Stimulated activated CD4-positive, alpha-beta T cell treated with anti-CD3 and anti-CD28 coated beads, Interleukin-4, amount 100 ng/mL, for 1 hour (primary cell): Measurements from ENCODE around the gene GALNT14.
A peak's percentile ranks its signal among the peaks of the same experiment; 100 is the strongest.

Source experiments
- DNase-seq: peaks from one replicate; pipeline ENCODE4 v3.0.0-alpha.2; 2020

Gene GALNT14

GRCh38 chr2:30880516-30880915 lies 257.7 kb downstream of the GALNT14 start:
- DNase-seq, result no peak

- DNase-seq, result no peak
Observed at GRCh38 chr2:30877833-30878232, 260.4 kb downstream of the GALNT14 start.

DNA sequence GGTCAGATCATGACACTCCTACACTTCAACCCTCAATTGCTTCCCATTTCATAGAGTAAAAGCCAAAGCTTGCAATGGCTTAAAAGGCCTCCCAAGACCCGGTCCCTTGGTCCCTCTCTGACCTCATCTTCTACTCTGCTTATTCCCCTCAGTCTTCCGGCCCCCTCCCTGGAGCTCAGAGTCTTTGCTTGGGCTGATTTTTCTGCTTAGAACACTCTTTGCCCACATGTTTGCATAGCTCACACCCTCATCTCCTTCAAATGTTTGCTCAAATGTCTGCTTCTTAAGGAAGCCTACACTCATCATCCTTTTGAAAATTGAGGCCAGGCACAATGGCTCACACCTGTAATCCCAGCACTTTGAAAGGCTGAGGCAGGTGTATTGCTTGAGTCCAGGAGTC lies 265.4 kb downstream of the GALNT14 start:
- no peak for DNase-seq

DNA sequence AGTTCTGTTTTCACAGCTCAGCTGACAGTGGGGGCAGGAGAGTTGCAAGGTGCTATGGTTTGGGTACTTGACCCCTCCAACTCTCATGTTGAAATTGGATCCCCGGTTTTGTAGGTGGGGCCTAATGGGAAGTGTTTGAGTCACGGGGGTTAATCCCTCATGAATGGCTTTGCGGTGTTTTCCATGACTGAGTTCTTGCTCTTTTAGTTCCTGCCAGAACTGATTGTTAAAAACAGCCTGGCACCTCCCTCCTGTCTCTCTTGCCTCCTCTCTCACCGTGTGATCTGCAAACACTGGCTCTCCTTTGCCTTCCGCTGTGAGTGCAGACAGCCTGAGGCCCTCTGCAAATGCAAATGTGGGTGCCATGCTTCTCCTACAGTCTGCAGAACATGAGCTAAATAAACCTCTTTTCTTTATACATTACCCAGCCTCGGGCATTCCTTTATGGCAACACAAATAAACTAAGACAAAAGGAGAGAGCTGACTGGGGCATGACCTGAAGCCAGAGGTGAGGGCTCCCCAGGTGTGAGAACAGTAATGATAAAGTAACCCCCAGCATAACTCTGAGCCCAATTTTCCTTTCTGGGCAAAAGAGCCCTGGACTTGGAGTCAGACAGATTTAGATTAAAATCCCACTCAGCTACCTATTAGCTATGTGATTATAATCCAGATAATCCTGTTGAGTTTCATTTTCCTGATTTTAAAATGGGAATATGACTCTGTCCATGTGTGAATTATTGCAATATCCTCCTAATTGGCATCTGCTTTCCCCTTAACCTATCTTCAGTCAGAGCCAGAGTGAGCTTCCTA lies 266.1 kb downstream of the GALNT14 start:
- DNase-seq, result no peak

GRCh38 chr2:30871440-30871839 lies 266.8 kb downstream of the GALNT14 start:
- no peak for DNase-seq

GRCh38 chr2:30869988-30870387 lies 268.3 kb downstream of the GALNT14 start:
- no peak for DNase-seq

DNA sequence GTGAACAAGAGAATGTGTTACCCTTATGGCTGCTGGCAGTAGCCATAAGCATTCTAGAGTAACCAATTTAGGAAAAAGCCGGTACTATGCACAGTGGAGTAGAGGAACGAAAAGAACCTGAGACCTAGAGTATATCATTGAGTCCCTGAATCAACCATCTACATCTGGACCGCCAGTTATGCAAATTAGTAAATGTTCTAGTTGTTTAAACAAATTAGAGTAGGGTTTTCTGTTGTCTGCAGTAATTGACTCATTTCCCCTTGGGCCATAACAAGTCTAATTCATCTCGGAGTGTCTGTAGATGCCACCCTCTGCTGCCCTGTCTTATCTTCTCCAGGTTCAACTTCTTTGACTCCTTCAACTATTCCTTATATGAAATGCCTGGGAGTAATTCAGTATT lies 270.9 kb downstream of the GALNT14 start:
- no peak for DNase-seq

DNA sequence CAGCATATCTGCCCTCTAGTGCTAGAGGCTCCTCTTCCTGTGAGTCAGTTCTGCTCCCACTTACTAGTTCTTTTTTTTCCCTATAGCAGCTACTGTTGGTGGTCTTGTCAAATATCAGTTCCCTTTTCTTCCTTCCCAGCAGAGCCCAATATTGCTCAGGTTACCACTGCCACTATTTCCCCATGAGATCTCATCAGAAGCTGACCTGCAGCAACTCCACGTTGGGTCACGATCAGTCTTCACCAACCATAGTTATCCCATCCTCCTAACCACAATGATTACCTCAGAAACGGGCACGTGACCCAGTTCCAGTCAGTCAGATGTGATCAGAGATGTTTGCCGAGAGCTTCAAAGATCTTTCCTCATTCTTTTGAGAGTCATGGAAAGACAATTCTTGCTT lies 271.3 kb downstream of the GALNT14 start:
- DNase-seq, result no peak

- no peak for DNase-seq
Observed at GRCh38 chr2:30865892-30866681, 272.2 kb downstream of the GALNT14 start.

DNA sequence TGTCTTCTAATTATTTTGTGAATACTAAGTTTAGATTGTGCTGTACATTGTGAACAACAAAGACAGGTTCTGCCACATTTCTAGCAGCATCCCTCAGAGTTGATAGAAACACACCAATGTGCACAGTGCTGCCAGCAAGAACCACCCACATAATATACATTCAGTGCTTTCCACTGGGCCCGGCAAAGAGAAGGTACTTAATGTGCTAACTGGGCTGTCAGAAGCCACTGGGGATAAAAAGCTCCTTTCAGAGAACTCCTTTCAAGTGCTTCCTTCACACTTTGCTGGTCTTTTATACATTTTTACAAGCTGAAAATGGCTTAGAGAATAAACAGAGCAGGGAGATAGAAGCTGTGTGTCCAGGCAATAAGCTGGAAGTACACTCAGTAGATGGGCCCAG lies 273.0 kb downstream of the GALNT14 start:
- no peak for DNase-seq

- peak; percentile 43 for DNase-seq
Observed at GRCh38 chr2:30862054-30862651, 276.1 kb downstream of the GALNT14 start.

GRCh38 chr2:30860726-30861125 lies 277.5 kb downstream of the GALNT14 start:
- DNase-seq, result no peak
